GM21825 (cell line): Measurements from ENCODE around the gene WWOX.

Source experiments
- ATAC-seq: cut with Tn5 transposase; IDR thresholded peaks from one replicate; pipeline ENCODE4 v1.9.1; 2021; ENCODE audit warnings: mild to moderate bottlenecking, moderate library complexity; ENCODE audit not compliant: unreplicated experiment

The WWOX gene

GRCh38 chr16:78455861-78456260, 356.4 kb downstream of the WWOX start:
- no peak for ATAC-seq

DNA sequence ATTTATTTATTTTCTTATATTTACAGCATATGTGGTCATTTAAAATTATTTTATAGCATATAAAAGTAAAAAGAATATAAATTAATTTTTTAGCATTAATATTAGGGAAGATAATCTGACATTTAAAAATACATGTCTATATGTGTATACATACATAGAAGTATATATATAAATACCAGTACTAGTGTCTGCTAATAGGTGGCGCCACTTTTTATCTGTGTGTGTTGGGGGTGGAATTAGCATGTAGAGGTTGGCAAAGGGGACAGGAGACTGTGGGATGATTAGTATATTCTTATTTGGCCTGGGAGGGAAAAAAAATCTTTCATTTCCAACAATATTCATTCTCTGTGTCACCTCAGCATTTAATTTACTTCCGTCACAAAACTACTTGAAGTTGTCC, 359.1 kb downstream of the WWOX start:
- ATAC-seq, result no peak

DNA sequence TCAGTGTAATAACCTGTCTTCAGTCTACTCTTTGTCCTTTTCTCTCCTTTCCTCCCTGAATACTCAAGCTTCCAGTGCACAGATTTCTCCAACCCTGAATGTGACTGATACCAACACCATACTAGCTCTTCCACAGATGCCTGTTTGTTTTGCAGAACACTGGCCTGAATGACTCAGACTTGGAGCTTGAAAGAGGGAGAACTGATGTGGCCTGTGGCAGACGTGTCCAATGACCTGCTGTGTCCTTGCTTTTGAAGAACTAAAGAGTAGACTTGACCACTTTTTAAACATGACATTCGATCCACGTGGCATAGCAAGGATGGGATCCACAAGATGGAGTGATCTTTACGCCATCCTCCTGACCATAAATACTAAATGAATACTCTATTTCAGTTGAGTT, 361.0 kb downstream of the WWOX start:
- no peak for ATAC-seq

- no peak for ATAC-seq
Observed at GRCh38 chr16:78461087-78461486, 361.6 kb downstream of the WWOX start.

GRCh38 chr16:78461496-78462287, 362.2 kb downstream of the WWOX start:
- no peak for ATAC-seq

GRCh38 chr16:78462288-78463208, 363.1 kb downstream of the WWOX start:
- no peak for ATAC-seq

- ATAC-seq, result no peak
Observed at GRCh38 chr16:78463591-78463990, 364.1 kb downstream of the WWOX start.

GRCh38 chr16:78464833-78465232, 365.4 kb downstream of the WWOX start:
- no peak for ATAC-seq

GRCh38 chr16:78465730-78466129, 366.3 kb downstream of the WWOX start:
- ATAC-seq, result no peak

DNA sequence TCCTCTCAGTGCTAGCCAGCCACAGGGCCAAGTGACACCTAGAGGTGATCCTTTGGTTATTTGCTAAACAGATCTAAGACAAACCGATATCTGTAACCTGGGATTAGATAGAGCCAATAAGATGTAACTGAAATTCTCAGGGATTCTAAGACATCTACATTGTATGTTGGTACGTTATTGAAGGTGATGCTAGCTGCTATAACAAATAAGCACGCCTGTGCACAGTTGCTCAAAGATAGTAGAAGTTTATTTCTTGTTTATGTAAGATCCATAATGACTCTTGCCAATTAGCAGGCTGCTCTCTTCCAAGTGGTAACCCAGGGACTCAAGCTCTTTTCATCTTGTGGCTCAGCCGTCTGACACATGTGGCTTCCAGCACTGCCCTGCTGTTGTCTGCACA, 370.3 kb downstream of the WWOX start:
- ATAC-seq, result no peak

DNA sequence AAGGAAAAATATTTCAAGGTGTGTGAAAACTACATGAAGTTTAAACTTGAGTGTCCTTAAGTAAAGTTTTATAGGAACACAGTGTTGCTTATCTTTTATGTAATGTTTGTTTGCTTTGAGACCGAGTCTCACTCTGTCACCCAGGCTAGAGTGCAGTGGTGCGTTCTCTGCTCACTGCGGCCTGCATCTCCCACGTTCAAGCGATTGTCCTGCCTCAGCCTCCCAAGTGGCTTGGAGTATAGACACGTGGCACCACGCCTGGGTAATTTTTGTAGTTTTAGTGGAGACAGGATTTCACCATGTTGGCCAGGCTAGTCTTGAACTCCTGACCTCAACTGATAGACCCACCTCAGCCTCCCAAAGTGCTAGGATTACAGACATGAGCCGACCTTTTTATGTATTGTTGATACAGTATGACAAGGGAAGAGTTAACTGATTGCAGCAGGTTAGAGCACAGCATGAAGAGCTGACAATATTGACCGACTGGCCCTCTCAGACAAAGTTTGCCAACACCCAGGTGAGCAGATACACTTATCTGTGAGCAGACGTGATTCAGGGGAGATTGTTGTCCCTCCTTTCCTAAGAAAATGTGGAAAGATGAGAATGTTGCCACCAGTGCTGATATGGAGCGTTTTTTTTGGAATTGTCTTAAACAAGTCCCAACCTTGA, 373.7 kb downstream of the WWOX start:
- ATAC-seq, result no peak

DNA sequence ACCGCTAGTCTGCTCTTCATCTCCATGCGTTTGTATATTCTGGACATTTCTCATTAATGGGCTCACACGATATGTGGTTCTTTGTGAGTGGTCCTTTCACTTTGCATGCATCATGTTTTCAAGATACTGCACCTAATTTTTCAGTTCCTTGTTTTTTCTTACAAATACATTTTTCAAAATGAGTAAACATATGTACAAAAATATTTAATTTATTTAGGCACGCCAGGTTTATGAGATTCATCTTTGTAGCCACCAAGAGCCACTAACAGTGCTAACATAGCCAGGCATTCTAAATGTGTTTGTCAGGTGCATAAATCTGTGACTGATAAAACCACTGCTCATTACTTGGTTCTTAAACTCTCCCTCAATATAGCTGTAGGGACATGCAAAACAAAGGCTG, 375.3 kb downstream of the WWOX start:
- ATAC-seq, result no peak

GRCh38 chr16:78476615-78477014, 377.2 kb downstream of the WWOX start:
- no peak for ATAC-seq

DNA sequence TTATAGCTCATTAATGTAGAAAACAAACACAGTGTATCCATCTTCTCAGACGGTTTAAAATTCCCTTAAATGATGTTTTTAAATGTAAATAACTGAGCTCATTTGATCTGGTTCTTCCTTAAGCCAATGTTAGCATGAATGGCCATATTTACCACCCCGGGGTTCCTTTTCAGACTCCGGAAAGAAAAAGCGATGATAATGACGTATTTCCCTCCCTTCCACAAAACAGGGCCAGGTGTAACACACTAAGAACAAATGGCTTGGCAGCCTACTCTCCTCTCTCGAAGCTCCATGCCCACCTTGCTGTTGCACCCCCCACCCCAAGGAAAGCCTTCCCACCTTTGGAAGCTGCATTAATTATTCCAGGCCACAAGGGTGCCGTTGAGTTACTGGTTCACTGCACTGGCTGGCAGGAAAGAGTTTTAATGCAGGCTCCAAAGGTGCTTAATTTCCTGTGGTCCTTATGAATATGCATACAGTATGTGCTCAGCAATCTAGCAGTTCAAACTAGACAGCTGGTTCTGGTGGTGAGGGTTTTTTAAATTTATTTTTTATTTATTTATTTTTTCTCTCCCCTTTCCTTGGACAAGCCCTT, 378.9 kb downstream of the WWOX start:
- ATAC-seq, result no peak

GRCh38 chr16:78479723-78480122, 380.3 kb downstream of the WWOX start:
- ATAC-seq, result no peak

DNA sequence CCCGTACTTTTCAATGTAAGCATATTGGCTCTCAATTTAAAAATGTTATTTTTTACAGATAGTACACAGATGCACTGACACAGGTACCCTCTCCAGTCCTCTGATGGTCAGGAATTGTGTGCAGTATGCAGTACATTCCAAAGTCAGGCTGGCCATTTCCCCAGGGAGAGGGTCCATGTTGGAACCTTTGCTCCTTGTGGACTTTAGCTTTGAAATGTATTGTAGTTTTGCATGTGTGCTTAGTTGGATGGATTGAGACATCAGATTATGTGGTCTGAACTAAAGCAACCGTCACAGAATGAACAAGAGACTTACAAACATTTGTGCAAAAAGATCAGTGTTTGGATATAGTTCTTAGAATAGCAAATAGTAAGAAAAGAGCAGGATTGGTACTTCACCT, 381.1 kb downstream of the WWOX start:
- ATAC-seq, result no peak

- ATAC-seq, result no peak
Observed at GRCh38 chr16:78483124-78483992, 383.9 kb downstream of the WWOX start.

- no peak for ATAC-seq
Observed at GRCh38 chr16:78484509-78485058, 385.1 kb downstream of the WWOX start.

DNA sequence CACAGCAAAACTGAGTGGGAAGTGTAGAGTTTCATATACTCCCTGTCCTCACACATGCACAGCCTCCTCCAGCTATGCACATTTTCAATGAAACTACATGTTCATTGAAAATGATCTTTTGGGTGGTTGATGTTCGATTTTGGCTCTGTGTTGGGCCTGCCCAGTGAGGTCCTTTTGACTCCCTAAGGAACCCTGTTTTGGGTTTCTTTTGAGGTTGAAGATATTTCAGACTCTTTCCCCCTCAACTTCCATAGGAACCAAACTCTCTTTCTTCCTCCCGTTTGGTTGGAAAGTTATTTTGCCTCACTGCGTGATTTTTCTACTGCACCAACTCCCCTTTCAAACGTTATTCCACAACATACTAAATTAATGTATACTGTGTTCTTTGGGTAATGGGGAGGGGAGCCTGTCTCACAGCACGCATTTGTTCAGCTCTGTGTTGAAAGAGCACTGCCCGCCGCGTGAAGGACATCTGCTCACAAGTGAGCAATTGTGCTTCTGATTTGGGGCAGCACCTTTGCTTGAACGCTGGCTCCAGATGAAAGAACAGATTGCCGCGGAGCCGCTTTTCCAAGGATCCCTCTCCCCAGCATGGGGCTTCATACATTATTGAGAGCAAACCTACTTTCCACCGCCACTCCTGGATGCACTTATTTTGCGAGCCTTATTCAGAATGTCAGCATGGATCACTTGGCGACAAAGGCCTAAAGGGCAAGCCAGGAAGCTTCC, 385.9 kb downstream of the WWOX start:
- no peak for ATAC-seq
